Measurements from ENCODE around the gene SUPT4H1.

DNA sequence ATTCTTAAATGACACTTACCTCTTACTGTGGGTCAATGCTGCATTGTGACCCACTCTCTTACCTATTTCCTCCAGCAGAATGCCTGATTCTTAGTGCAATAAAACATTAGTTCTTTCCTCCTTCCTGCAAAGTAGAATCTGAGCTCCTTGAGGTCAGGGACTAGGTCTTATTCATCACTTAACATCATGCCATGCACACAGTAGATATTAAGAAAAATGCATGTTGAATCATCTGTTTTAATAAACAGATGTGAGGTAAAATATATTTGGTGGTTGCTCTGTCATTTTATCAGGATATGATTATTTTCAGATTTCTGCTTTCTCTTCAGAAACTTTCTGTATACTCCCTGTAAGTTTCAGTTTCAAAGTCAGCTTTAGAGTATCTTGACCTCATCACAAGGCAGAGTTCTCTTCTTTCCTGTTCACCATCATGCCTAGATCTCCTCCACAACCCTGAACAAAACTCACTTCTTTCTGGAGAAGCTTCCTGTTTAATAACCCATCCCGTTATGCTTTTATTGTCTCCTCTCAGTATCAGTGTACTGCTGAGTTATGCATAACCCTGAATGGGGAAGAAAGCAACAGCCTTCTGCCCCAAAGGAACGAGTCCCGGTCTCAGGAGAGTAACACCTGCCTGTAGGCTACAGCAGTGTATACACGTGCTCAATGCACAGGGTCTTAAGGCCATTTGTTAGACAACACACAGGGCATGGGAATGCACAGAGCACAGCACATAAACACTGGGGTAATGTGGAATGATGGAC is 30.3 kb upstream of the SUPT4H1 start:
- no peak for TF ChIP-seq RCOR1 (IDR thresholded peaks at IDR 0.05; ENCODE audit: insufficient replicate concordance, low read length)
- no peak for TF ChIP-seq CTCF (conservative IDR thresholded peaks at IDR 0.05; ENCODE audit: low read depth, low read length)
- no peak for TF ChIP-seq POLR2A (IDR thresholded peaks at IDR 0.05; ENCODE audit: low read depth, low read length)
- TF ChIP-seq RFX5 (IDR thresholded peaks at IDR 0.05; ENCODE audit: low read depth, low read length) = no peak
- no peak for TF ChIP-seq SMC3 (IDR thresholded peaks at IDR 0.05; ENCODE audit: low read depth, low read length)
- TF ChIP-seq USF2 (IDR thresholded peaks at IDR 0.05; ENCODE audit: low read depth, low read length) = no peak
- no peak for TF ChIP-seq RAD21 (IDR thresholded peaks at IDR 0.05; ENCODE audit: low read length)
- no peak for TF ChIP-seq CEBPB (IDR thresholded peaks at IDR 0.05; ENCODE audit: low read depth, low read length)
- TF ChIP-seq BHLHE40 (IDR thresholded peaks at IDR 0.05; ENCODE audit: low read depth, low read length) = no peak
- TF ChIP-seq CHD1 (IDR thresholded peaks at IDR 0.05; ENCODE audit: low read depth, low read length) = no peak
- TF ChIP-seq ELK1 (IDR thresholded peaks at IDR 0.05; ENCODE audit: borderline replicate concordance, low read depth, low read length) = no peak
- TF ChIP-seq MAFK (IDR thresholded peaks at IDR 0.05; ENCODE audit: low read depth, low read length) = no peak
- no peak for TF ChIP-seq NFE2L2 (IDR thresholded peaks at IDR 0.05; ENCODE audit: low read depth, low read length)

Measured in IMR-90 (cell line).